ENCODE data around the gene MAPK4.

- TF ChIP-seq YY1 (IDR thresholded peaks at IDR 0.05; ENCODE audit: insufficient read depth, insufficient read length): no peak
- no peak for TF ChIP-seq ZNF274 (IDR thresholded peaks at IDR 0.05; ENCODE audit: low read depth, low read length)
These were observed 119.8 kb downstream of the MAPK4 start for GRCh38 chr18:50679656-50680055.

Data from NT2/D1 (cell line).